SK-N-MC (cell line): ENCODE results near the gene SEC23A.

Experiments used
- DNase-seq: peaks from one replicate; pipeline ENCODE4 v3.0.0-alpha.2; 2011; ENCODE audit warnings: low read depth, low spot score
- H3K27ac ChIP-seq: fragments of 200-600 bp; sonication (generic); 2 replicates; pipeline ENCODE4 v1.5.1; 2016; ENCODE audit warnings: mixed run types
- H3K36me3 ChIP-seq: fragments of 200-600 bp; sonication (generic); 2 replicates; pipeline ENCODE4 v1.6.1; 2017; ENCODE audit warnings: antibody characterized with exemption, low read length, mixed read lengths; ENCODE audit not compliant: insufficient read depth
- H3K4me3 ChIP-seq: fragments of 200-600 bp; sonication (generic); 2 replicates; pipeline ENCODE4 v1.5.1; 2016
- H3K9ac ChIP-seq: fragments of 200-600 bp; sonication (generic); 2 replicates; pipeline ENCODE4 v1.8.0; 2017; ENCODE audit warnings: mixed run types, mixed read lengths; ENCODE audit not compliant: insufficient read length
- H3K9me3 ChIP-seq: fragments of 200-600 bp; sonication (generic); 2 replicates; pipeline ENCODE4 v1.6.1; 2017; ENCODE audit warnings: low read depth, mild to moderate bottlenecking, antibody characterized with exemption, low read length, moderate library complexity, mixed read lengths
- EZH2 ChIP-seq: fragments of 200-600 bp; sonication (generic); IDR thresholded peaks from one replicate; pipeline ENCODE4 v1.6.1; 2017; ENCODE audit warnings: antibody characterized with exemption
- FOXP2 ChIP-seq: optimal IDR thresholded peaks from 2 replicates; pipeline ENCODE3; 2011; ENCODE audit warnings: mild to moderate bottlenecking, moderate library complexity; ENCODE audit not compliant: insufficient read depth; ENCODE audit errors: extremely low read length, control extremely low read depth
- POLR2AphosphoS5 ChIP-seq: IDR thresholded peaks from 2 replicates; pipeline ENCODE4 v1.6.1; 2012; ENCODE audit warnings: mild to moderate bottlenecking, low read depth, low read length, borderline replicate concordance

Gene SEC23A

GRCh38 chr14:38992067-38992844, 110.8 kb downstream of the SEC23A start:
- Histone ChIP-seq H3K9me3 (no peaks in the 10 kb centered on the region), H3K27ac (no peak overlapping the region), H3K36me3 (no peaks in the 10 kb centered on the region), H3K9ac (no peak overlapping the region), H3K4me3 (no peak overlapping the region)
- no peak for TF ChIP-seq POLR2AphosphoS5
- no peak for TF ChIP-seq EZH2
- TF ChIP-seq FOXP2, result no peak
- DNase-seq, result no peak

GRCh38 chr14:38991299-38991698, 111.7 kb downstream of the SEC23A start:
- no peak overlapping the region for H3K27ac ChIP-seq
- no peaks in the 10 kb centered on the region for H3K36me3 ChIP-seq
- no peak for DNase-seq
- H3K9me3 ChIP-seq, result no peaks in the 10 kb centered on the region
- H3K4me3 ChIP-seq, result no peak overlapping the region
- TF ChIP-seq POLR2AphosphoS5, result no peak
- TF ChIP-seq EZH2, result no peak
- TF ChIP-seq FOXP2, result no peak
- H3K9ac ChIP-seq, result no peak overlapping the region

GRCh38 chr14:38989922-38990546, 113.0 kb downstream of the SEC23A start:
- no peak for TF ChIP-seq FOXP2
- TF ChIP-seq EZH2, result no peak
- no peak for TF ChIP-seq POLR2AphosphoS5
- DNase-seq, result no peak
- Histone ChIP-seq H3K27ac (peak overlapping the region; percentile 65), H3K4me3 (no peak overlapping the region), H3K36me3 (no peaks in the 10 kb centered on the region), H3K9me3 (no peaks in the 10 kb centered on the region), H3K9ac (no peak overlapping the region)

- DNase-seq, result no peak
- Histone ChIP-seq H3K4me3 (no peak overlapping the region), H3K9me3 (no peaks in the 10 kb centered on the region), H3K36me3 (no peaks in the 10 kb centered on the region), H3K27ac (0 out of 2 replicates have a peak overlapping the region, but pooled peaks have one; percentile 57), H3K9ac (no peak overlapping the region)
- TF ChIP-seq POLR2AphosphoS5 (no peak), EZH2 (no peak), FOXP2 (no peak)
Observed at GRCh38 chr14:38987781-38988180, 115.3 kb downstream of the SEC23A start.

DNA sequence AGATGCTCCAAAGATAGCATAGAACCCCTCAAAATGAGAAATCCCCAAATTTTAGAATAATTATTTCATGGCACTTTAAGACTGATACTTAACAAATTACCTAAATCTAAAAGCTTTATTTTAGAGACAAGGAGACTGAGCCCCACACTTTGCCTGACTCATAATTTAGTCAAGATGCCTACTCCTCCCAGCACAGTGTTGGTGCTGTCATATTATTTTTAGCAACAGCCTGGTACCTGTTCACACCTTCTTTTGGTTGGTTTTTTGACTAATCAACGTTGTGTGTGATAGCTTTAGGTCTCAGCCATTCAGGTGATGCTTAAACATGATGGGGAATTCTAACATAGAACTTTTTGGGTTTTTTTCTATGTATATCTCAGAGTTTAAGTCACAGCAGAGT, 120.2 kb downstream of the SEC23A start:
- no peak for DNase-seq
- TF ChIP-seq EZH2 (no peak), POLR2AphosphoS5 (no peak), FOXP2 (no peak)
- no peak overlapping the region for H3K4me3 ChIP-seq
- H3K9me3 ChIP-seq, result no peaks in the 10 kb centered on the region
- no peaks in the 10 kb centered on the region for H3K36me3 ChIP-seq
- H3K9ac ChIP-seq, result no peak overlapping the region
- H3K27ac ChIP-seq, result no peak overlapping the region

DNA sequence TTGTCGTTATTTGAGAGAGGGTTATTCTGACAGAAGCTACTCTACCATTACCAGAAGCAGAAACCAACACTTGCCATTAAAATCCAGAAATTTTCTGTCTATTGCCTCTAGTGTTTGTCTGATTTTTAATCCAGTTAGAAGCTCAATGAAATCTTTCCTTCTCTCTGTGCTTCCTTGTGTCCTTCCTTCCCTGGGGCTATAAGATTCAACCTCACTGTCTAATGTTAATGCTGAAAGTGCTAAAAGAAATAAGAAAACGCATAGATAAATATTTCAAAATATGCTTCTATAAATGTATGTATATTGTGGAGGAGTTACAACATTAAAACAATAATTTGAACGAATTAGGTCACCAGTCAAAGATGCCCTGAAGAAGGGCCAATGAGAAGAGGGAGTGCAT, 120.8 kb downstream of the SEC23A start:
- DNase-seq, result no peak
- Histone ChIP-seq H3K27ac (no peak overlapping the region), H3K9me3 (no peaks in the 10 kb centered on the region), H3K36me3 (no peaks in the 10 kb centered on the region), H3K9ac (no peak overlapping the region), H3K4me3 (no peak overlapping the region)
- TF ChIP-seq EZH2 (no peak), FOXP2 (no peak), POLR2AphosphoS5 (no peak)
